GM12878 (cell line): ENCODE measurements around the gene DUSP11. TPM values are rescaled to one million over a fixed set of nuclear protein-coding genes. Genes with fewer than 3 reads are reported as not detected.

ENCODE experiments used
- E2F8 ChIP-seq: fragments of 450-650 bp; IDR thresholded peaks from 2 replicates; pipeline ENCODE4 v1.6.1; 2018; ENCODE audit warnings: mild to moderate bottlenecking, low read depth, moderate library complexity; ENCODE audit not compliant: partially characterized antibody
- E4F1 ChIP-seq: fragments of 450-650 bp; IDR thresholded peaks from 2 replicates; pipeline ENCODE4 v1.6.1; 2018; ENCODE audit warnings: borderline replicate concordance, mild to moderate bottlenecking; ENCODE audit not compliant: partially characterized antibody
- FOXK2 ChIP-seq: fragments of 450-650 bp; IDR thresholded peaks from 2 replicates; pipeline ENCODE4 v1.6.1; 2017; ENCODE audit warnings: mild to moderate bottlenecking, moderate library complexity
- GABPA ChIP-seq: IDR thresholded peaks from 2 replicates; pipeline ENCODE4 v1.6.1; 2014; ENCODE audit warnings: antibody characterized with exemption, low read depth, mild to moderate bottlenecking, inconsistent platforms
- HCFC1 ChIP-seq: fragments of 150-350 bp; IDR thresholded peaks from 2 replicates; pipeline ENCODE4 v1.6.1; 2014; ENCODE audit warnings: low read length
- HDAC6 ChIP-seq: fragments of 200-600 bp; sonication (generic); IDR thresholded peaks from one replicate; pipeline ENCODE4 v1.8.0; 2017; ENCODE audit warnings: antibody characterized with exemption; ENCODE audit not compliant: unreplicated experiment
- IKZF2 ChIP-seq, 2 experiments: fragments of 450-650 bp; IDR thresholded peaks; 2 replicates each; pipeline ENCODE4 v1.6.1; 2017; ENCODE audit warnings: mild to moderate bottlenecking in 2 of 2, moderate library complexity in 2 of 2
- IRF5 ChIP-seq: fragments of 450-650 bp; IDR thresholded peaks from 2 replicates; pipeline ENCODE4 v1.6.1; 2017; ENCODE audit warnings: borderline replicate concordance
- LARP7 ChIP-seq: fragments of 450-650 bp; IDR thresholded peaks from 2 replicates; pipeline ENCODE4 v1.6.1; 2017; ENCODE audit warnings: mild to moderate bottlenecking
- MLLT1 ChIP-seq: fragments of 450-650 bp; IDR thresholded peaks from 2 replicates; pipeline ENCODE4 v1.6.1; 2016; ENCODE audit warnings: mild to moderate bottlenecking
- RUNX3 ChIP-seq: IDR thresholded peaks from 2 replicates; pipeline ENCODE4 v1.6.1; 2012; ENCODE audit warnings: low read length, inconsistent platforms
- SPI1 ChIP-seq: IDR thresholded peaks from 2 replicates; pipeline ENCODE4 v1.6.1; 2011; ENCODE audit warnings: low read depth, mild to moderate bottlenecking, low read length, moderate library complexity, borderline replicate concordance; ENCODE audit not compliant: insufficient read depth
- SREBF1 ChIP-seq: IDR thresholded peaks from 2 replicates; pipeline ENCODE4 v1.6.1; 2012; ENCODE audit warnings: mild to moderate bottlenecking, low read length
- ZNF622 ChIP-seq: fragments of 450-650 bp; IDR thresholded peaks from 2 replicates; pipeline ENCODE4 v1.6.1; 2017; ENCODE audit warnings: mild to moderate bottlenecking, inconsistent platforms
- ZSCAN29 ChIP-seq: fragments of 450-650 bp; IDR thresholded peaks from 2 replicates; pipeline ENCODE4 v1.6.1; 2017; ENCODE audit warnings: mild to moderate bottlenecking, moderate library complexity
- polyA plus RNA-seq, 11 experiments: library from polyadenylated mRNA; depleted of rRNA in 4 of 11; unstranded in 6 of 11; stranded (reverse) in 5 of 11; fragments of >200 nt; fragmentation: Nextera tagmentation in 4 of 11; fragmentation: Illumina TruSeq in 1 of 11; extraction: Ambion mirVana in 4 of 11; extraction: Trizol in 1 of 11; gene quantifications; 1 replicate in 1 of 11; 2 replicates in 10 of 11; pipeline versions ENCODE4 v1.2.1 to v1.2.3, GENCODE V29; 2011 to 2016; ENCODE audit warnings: inconsistent platforms in 2 of 11, missing spikeins in 2 of 11, low read depth in 1 of 11
- total RNA-seq, 4 experiments: library from RNA; depleted of rRNA in 3 of 4; stranded (reverse); fragments of >200 nt in 3 of 4; fragmentation: Illumina TruSeq in 1 of 4; extraction: Trizol in 1 of 4; gene quantifications; 2 replicates each; pipeline versions ENCODE4 v1.2.1 to v1.2.3, GENCODE V29; 2013 to 2021
- TF ChIP-seq, protein P1 (sequence below): fragments of 450-650 bp; IDR thresholded peaks from 2 replicates; pipeline ENCODE4 v1.6.1; 2017; ENCODE audit warnings: mild to moderate bottlenecking, moderate library complexity
- TF ChIP-seq, protein P2 (sequence below): IDR thresholded peaks from 2 replicates; pipeline ENCODE4 v1.6.1; 2011; ENCODE audit warnings: low read depth, mild to moderate bottlenecking, low read length, moderate library complexity, borderline replicate concordance; ENCODE audit errors: extremely low read depth

DUSP11 gene
- total and polyA plus RNA-seq, 10 of the 15 experiments (the other 5 are each of a cell fraction or from before 2014, with no cell fraction given): 26.4 to 78.4 (median 47.9) TPM

GRCh38 chr2:73828818-73829570 is 49.1 kb upstream of the DUSP11 start, which contains the start of gene STAMBP (continued):
- TF ChIP-seq IKZF2 (IDR thresholded peaks at IDR 0.05) (peak; percentile 66 to 77), GABPA (peak; percentile 89), IRF5 (no peak), E2F8 (no peak), LARP7 (peak; percentile 82), MLLT1 (no peak), HCFC1 (no peak), RUNX3 (0 out of 2 replicates have a peak, but pooled peaks have one; percentile 6), ZSCAN29 (no peak), SPI1 (0 out of 2 replicates have a peak, but pooled peaks have one; percentile 21), E4F1 (no peak), FOXK2 (peak; percentile 26; the same call in 1 of the 2 replicates), ZNF622 (no peak), HDAC6 (no peak), SREBF1 (no peak)
- TF ChIP-seq, protein P1, sequence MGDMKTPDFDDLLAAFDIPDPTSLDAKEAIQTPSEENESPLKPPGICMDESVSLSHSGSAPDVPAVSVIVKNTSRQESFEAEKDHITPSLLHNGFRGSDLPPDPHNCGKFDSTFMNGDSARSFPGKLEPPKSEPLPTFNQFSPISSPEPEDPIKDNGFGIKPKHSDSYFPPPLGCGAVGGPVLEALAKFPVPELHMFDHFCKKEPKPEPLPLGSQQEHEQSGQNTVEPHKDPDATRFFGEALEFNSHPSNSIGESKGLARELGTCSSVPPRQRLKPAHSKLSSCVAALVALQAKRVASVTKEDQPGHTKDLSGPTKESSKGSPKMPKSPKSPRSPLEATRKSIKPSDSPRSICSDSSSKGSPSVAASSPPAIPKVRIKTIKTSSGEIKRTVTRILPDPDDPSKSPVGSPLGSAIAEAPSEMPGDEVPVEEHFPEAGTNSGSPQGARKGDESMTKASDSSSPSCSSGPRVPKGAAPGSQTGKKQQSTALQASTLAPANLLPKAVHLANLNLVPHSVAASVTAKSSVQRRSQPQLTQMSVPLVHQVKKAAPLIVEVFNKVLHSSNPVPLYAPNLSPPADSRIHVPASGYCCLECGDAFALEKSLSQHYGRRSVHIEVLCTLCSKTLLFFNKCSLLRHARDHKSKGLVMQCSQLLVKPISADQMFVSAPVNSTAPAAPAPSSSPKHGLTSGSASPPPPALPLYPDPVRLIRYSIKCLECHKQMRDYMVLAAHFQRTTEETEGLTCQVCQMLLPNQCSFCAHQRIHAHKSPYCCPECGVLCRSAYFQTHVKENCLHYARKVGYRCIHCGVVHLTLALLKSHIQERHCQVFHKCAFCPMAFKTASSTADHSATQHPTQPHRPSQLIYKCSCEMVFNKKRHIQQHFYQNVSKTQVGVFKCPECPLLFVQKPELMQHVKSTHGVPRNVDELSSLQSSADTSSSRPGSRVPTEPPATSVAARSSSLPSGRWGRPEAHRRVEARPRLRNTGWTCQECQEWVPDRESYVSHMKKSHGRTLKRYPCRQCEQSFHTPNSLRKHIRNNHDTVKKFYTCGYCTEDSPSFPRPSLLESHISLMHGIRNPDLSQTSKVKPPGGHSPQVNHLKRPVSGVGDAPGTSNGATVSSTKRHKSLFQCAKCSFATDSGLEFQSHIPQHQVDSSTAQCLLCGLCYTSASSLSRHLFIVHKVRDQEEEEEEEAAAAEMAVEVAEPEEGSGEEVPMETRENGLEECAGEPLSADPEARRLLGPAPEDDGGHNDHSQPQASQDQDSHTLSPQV: no peak
- TF ChIP-seq, protein P2, sequence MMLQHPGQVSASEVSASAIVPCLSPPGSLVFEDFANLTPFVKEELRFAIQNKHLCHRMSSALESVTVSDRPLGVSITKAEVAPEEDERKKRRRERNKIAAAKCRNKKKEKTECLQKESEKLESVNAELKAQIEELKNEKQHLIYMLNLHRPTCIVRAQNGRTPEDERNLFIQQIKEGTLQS: no peak
